Parathyroid adenoma (tissue), 2 donors: ENCODE results near the gene BUB3.

Experiments used
- H2AFZ ChIP-seq: fragments of 300-600 bp; sonication (generic); one replicate; pipeline ENCODE4 v1.7.0; 2017; ENCODE audit warnings: antibody characterized with exemption, mild to moderate bottlenecking
- H3K27ac ChIP-seq: fragments of 300-600 bp; sonication (generic); one replicate; pipeline ENCODE4 v1.7.0; 2017
- H3K27me3 ChIP-seq: fragments of 300-600 bp; sonication (generic); one replicate; pipeline ENCODE4 v1.7.0; 2017; ENCODE audit warnings: low read length; ENCODE audit not compliant: control insufficient read depth, insufficient read depth
- H3K36me3 ChIP-seq: fragments of 300-600 bp; sonication (generic); one replicate; pipeline ENCODE4 v1.7.0; 2017; ENCODE audit warnings: low read length; ENCODE audit not compliant: control insufficient read depth, insufficient read depth
- H3K4me1 ChIP-seq: fragments of 300-600 bp; sonication (generic); one replicate; pipeline ENCODE4 v1.7.0; 2017; ENCODE audit warnings: control low read depth
- H3K4me2 ChIP-seq: fragments of 300-600 bp; sonication (generic); one replicate; pipeline ENCODE4 v1.7.0; 2017; ENCODE audit warnings: low read length
- H3K4me3 ChIP-seq: fragments of 300-600 bp; sonication (generic); one replicate; pipeline ENCODE4 v1.7.0; 2017; ENCODE audit warnings: low read depth, low read length
- H3K79me2 ChIP-seq: fragments of 300-600 bp; sonication (generic); one replicate; pipeline ENCODE4 v1.7.0; 2017; ENCODE audit warnings: control low read depth
- H3K9ac ChIP-seq: fragments of 300-600 bp; sonication (generic); one replicate; pipeline ENCODE4 v1.7.0; 2017; ENCODE audit warnings: mild to moderate bottlenecking
- H3K9me3 ChIP-seq: fragments of 300-600 bp; sonication (generic); one replicate; pipeline ENCODE4 v1.7.0; 2017; ENCODE audit warnings: low read length; ENCODE audit not compliant: control insufficient read depth
- TF ChIP-seq, protein P1 (sequence below): fragments of 300-600 bp; sonication (generic); IDR thresholded peaks from one replicate; pipeline ENCODE4 v1.7.0; 2017; ENCODE audit warnings: antibody characterized with exemption, mild to moderate bottlenecking
- donor health status: primary hyperparathyroidism.

Gene BUB3

DNA sequence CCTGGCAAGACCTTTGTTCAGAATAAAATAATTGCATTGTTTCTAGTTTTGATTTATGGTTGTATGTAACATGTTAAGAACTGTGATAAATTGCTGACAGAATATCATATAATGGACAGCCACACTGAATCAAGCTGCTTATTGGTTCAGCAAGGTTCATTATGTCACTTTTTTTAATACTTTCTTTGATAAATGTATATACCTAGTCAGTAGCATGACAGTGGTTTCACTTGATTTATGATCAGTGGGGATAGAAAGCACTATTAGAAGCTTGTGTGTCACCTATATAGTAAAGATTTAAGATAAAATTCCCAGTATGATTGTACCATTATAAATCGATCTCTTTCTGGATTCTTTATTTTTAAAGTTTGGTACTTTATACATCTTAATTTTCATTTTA lies 4.5 kb downstream of the BUB3 start:
- H3K4me2 ChIP-seq, result no peak overlapping the region
- H2AFZ ChIP-seq, result no peak overlapping the region
- no peak overlapping the region for H3K4me3 ChIP-seq
- TF ChIP-seq, protein P1, sequence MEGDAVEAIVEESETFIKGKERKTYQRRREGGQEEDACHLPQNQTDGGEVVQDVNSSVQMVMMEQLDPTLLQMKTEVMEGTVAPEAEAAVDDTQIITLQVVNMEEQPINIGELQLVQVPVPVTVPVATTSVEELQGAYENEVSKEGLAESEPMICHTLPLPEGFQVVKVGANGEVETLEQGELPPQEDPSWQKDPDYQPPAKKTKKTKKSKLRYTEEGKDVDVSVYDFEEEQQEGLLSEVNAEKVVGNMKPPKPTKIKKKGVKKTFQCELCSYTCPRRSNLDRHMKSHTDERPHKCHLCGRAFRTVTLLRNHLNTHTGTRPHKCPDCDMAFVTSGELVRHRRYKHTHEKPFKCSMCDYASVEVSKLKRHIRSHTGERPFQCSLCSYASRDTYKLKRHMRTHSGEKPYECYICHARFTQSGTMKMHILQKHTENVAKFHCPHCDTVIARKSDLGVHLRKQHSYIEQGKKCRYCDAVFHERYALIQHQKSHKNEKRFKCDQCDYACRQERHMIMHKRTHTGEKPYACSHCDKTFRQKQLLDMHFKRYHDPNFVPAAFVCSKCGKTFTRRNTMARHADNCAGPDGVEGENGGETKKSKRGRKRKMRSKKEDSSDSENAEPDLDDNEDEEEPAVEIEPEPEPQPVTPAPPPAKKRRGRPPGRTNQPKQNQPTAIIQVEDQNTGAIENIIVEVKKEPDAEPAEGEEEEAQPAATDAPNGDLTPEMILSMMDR, result no peak
- H3K36me3 ChIP-seq, result no peaks in the 10 kb centered on the region
- no peak overlapping the region for H3K27ac ChIP-seq
- H3K9me3 ChIP-seq, result no peaks in the 10 kb centered on the region
- H3K4me1 ChIP-seq, result peaks cover 2% of the 10 kb centered on the region
- H3K9ac ChIP-seq, result no peak overlapping the region
- peaks cover 4% of the 10 kb centered on the region for H3K79me2 ChIP-seq
- H3K27me3 ChIP-seq, result no peaks in the 10 kb centered on the region

DNA sequence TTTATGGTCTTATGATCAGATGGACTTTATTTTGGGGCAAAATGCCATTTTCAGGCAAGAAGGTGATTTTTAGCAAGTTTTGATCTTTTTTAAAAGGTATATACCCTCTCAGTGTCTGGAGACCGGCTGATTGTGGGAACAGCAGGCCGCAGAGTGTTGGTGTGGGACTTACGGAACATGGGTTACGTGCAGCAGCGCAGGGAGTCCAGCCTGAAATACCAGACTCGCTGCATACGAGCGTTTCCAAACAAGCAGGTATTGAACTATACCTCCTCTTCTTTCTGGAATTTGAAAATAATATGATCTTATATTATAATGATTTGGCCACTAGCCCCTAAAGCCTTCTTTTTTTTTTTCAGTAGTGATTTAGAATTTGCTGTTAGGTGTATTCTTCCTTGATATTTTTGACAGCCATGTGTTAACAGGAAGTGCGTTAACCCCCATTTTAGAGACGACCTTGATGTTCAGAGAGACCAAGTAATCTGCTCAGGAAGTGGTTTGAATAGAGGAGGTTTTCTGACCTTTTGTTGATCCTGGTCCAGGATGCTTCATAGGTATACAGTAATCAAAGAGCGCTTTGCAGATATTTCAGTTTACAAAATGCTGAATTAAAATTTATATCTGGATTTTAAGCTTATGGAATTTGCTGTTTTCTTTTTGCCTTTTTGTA lies 6.2 kb downstream of the BUB3 start:
- no peak overlapping the region for H3K9ac ChIP-seq
- H3K4me2 ChIP-seq, result no peak overlapping the region
- H2AFZ ChIP-seq, result no peak overlapping the region
- TF ChIP-seq, protein P1, result no peak
- no peaks in the 10 kb centered on the region for H3K9me3 ChIP-seq
- H3K4me3 ChIP-seq, result no peak overlapping the region
- H3K27me3 ChIP-seq, result no peaks in the 10 kb centered on the region
- no peaks in the 10 kb centered on the region for H3K36me3 ChIP-seq
- no peaks in the 10 kb centered on the region for H3K4me1 ChIP-seq
- no peak overlapping the region for H3K27ac ChIP-seq
- H3K79me2 ChIP-seq, result peaks cover 4% of the 10 kb centered on the region

DNA sequence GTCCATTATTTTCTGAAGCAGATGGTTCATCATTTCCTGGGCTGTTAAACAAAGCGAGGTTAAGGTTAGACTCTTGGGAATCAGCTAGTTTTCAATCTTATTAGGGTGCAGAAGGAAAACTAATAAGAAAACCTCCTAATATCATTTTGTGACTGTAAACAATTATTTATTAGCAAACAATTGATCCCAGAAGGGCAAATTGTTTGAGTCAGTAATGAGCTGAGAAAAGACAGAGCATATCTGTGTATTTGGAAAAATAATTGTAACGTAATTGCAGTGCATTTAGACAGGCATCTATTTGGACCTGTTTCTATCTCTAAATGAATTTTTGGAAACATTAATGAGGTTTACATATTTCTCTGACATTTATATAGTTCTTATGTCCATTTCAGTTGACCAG lies 10.1 kb downstream of the BUB3 start:
- H3K36me3 ChIP-seq, result no peaks in the 10 kb centered on the region

DNA sequence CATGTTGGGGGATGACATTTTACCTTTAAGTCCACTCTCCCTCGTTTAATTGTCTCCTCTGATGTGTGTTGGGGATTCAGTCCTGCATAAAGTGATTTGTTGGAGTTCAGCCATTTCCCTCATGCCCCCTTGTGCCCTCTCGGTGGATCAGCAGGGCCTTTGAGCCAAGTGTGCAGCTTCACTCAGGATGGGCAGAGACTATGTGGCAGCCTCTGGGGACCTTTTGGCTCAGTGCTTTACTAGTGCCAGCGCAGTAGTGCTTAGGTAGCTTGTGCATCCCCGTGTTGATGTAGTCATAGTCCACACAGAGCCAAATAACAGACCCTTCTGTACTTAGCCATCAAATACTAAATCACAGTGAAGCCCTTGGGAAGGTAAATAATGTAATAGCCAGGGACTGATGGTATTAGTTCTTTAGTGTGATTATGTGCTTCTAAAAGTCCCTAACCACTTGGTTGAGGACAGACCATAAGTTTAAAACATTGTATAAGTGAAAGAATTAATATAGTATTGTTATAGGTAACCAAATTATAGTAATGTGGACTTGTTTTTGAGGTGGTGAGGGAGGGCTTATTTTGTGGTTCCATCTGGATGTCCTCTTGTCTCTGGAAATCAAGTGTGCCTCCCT lies 11.4 kb downstream of the BUB3 start:
- no peaks in the 10 kb centered on the region for H3K36me3 ChIP-seq

More for the DNA sequence above, 10.1 kb downstream of the BUB3 start:
- Histone ChIP-seq H3K9ac (no peak overlapping the region), H3K27me3 (no peaks in the 10 kb centered on the region), H2AFZ (no peak overlapping the region), H3K79me2 (no peaks in the 10 kb centered on the region), H3K9me3 (no peaks in the 10 kb centered on the region), H3K27ac (no peak overlapping the region), H3K4me1 (no peaks in the 10 kb centered on the region), H3K4me3 (no peak overlapping the region), H3K4me2 (no peak overlapping the region)
- TF ChIP-seq, protein P1, result no peak

More for the DNA sequence above, 11.4 kb downstream of the BUB3 start:
- Histone ChIP-seq H3K4me3 (no peak overlapping the region), H3K9me3 (no peaks in the 10 kb centered on the region), H2AFZ (no peak overlapping the region), H3K79me2 (peaks cover 2% of the 10 kb centered on the region), H3K27ac (no peak overlapping the region), H3K9ac (no peak overlapping the region), H3K4me1 (no peaks in the 10 kb centered on the region), H3K4me2 (no peak overlapping the region), H3K27me3 (no peaks in the 10 kb centered on the region)
- TF ChIP-seq, protein P1, result no peak
